ENCODE results near the gene CR1.

GRCh38 chr1:207670192-207670591 lies 174.2 kb downstream of the CR1 start:
- TF ChIP-seq POLR2A (IDR thresholded peaks at IDR 0.05) (no peak), CTCF (IDR thresholded peaks at IDR 0.05) (no peak)
